GM12878 (cell line): Measurements from ENCODE around the gene KRTAP10-8.

ENCODE experiments used
- FOXM1 ChIP-seq: IDR thresholded peaks from 2 replicates; pipeline ENCODE4 v1.6.1; 2012; ENCODE audit warnings: low read depth, mild to moderate bottlenecking, inconsistent platforms, low read length, moderate library complexity
- MTA3 ChIP-seq: IDR thresholded peaks from 2 replicates; pipeline ENCODE4 v1.6.1; 2012; ENCODE audit warnings: low read length, inconsistent platforms, borderline replicate concordance
- POLR2A ChIP-seq: IDR thresholded peaks from 2 replicates; pipeline ENCODE4 v1.6.1; 2011; ENCODE audit warnings: low read depth, mild to moderate bottlenecking, low read length
- POLR2AphosphoS5 ChIP-seq: IDR thresholded peaks from 2 replicates; pipeline ENCODE4 v1.6.1; 2011; ENCODE audit warnings: mild to moderate bottlenecking, low read length, inconsistent platforms

GRCh38 chr21:44618909-44619308 lies 7.0 kb downstream of the KRTAP10-8 start:
- TF ChIP-seq MTA3 = no peak
- no peak for TF ChIP-seq POLR2A
- TF ChIP-seq FOXM1 = no peak
- TF ChIP-seq POLR2AphosphoS5 = no peak
